Heart left ventricle (tissue), 13 donors: ENCODE data around the gene MAML1.
"Not testable (repeated sequence)": the region's sequence is repeated elsewhere in the genome, so short reads cannot be mapped to it uniquely, and the experiment has no call there.

Experiments
- POLR2A ChIP-seq, 2 donors: fragments of 450-650 bp; IDR thresholded peaks; one replicate each; pipeline ENCODE4 v1.6.1; 2017; ENCODE audit warnings: antibody characterized with exemption in 2 of 2, mild to moderate bottlenecking in 2 of 2, moderate library complexity in 2 of 2
- TF ChIP-seq, protein P1 (sequence below), 12 donors: fragments of 200-600 bp; sonication (generic) in 4 of 12; IDR thresholded peaks; one replicate each; pipeline versions ENCODE4 v1.5.0 to v1.8.0; 2018 to 2022; ENCODE audit warnings: antibody characterized with exemption in 12 of 12, mild to moderate bottlenecking in 5 of 12
- donor health status: ischemic (EF 13 %, LVEDD 7.1; RV severe dilation, severe dysfunction).
- donor health status: DM: no; HTN: yes; CAD: no.
- donor health status: DM: no; HTN: no; CAD: no.
- donor health status: ischemic (EF 25% LVEDD 6.9; RV normal size, moderate dysfunction).
- donor health status: ischemic (EF 25% LVEDD 5.7; RV mildly dilated, moderate dysfunction).
- donor health status: ischemic (EF 35%, LVEDD 5.7; RV mildly dilated, moderate dysfunction).
- donor health status: nonischemic (EF 11% LVEDD 7.7; RV severe dilation, severe dysfunction).
- donor health status: DM: yes; HTN: yes; CAD: no.
- donor health status: PGD.
- donor health status: ischemic (EF 29% LVEDD 5.4; RV normal size, mild dysfunction).
- donor health status: nonischemic (EF 23%, LVEDD 6.1; RV moderate dilation, normal function).

DNA sequence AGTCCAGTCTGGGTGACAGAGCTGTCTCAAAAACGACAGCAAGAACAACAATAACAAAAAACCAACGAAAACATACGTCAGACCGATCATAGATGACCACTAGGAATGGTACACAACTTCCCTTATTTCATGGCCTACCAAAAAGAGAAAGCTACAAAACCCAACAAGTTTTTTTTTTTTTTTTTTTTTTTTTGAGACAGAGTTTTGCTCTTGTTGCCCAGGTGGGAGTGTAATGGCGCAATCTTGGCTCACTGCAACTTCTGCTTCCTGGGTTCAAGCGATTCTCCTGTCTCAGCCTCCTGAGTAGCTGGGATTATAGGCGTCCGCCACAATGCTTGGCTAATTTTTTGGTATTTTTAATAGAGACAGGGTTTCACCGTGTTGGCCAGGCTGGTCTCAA lies 43.4 kb upstream of the MAML1 start:
- TF ChIP-seq, protein P1, sequence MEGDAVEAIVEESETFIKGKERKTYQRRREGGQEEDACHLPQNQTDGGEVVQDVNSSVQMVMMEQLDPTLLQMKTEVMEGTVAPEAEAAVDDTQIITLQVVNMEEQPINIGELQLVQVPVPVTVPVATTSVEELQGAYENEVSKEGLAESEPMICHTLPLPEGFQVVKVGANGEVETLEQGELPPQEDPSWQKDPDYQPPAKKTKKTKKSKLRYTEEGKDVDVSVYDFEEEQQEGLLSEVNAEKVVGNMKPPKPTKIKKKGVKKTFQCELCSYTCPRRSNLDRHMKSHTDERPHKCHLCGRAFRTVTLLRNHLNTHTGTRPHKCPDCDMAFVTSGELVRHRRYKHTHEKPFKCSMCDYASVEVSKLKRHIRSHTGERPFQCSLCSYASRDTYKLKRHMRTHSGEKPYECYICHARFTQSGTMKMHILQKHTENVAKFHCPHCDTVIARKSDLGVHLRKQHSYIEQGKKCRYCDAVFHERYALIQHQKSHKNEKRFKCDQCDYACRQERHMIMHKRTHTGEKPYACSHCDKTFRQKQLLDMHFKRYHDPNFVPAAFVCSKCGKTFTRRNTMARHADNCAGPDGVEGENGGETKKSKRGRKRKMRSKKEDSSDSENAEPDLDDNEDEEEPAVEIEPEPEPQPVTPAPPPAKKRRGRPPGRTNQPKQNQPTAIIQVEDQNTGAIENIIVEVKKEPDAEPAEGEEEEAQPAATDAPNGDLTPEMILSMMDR (IDR thresholded peaks at IDR 0.05), result not testable (repeated sequence)
- TF ChIP-seq POLR2A (IDR thresholded peaks at IDR 0.05), result not testable (repeated sequence)
